SK-N-SH (cell line): Measurements from ENCODE around the gene SLC22A23.

Experiments
- CTCF ChIP-seq: fragments of 200-600 bp; sonication (generic); IDR thresholded peaks from 2 replicates; pipeline ENCODE4 v1.6.1; 2017; ENCODE audit warnings: antibody characterized with exemption, mild to moderate bottlenecking, moderate library complexity
- ELF1 ChIP-seq: IDR thresholded peaks from 2 replicates; pipeline ENCODE4 v1.4.0; 2012
- EZH2phosphoT487 ChIP-seq: fragments of 200-600 bp; sonication (generic); IDR thresholded peaks from 2 replicates; pipeline ENCODE4 v1.6.1; 2017; ENCODE audit warnings: low read depth, mixed run types, mild to moderate bottlenecking, antibody characterized with exemption, moderate library complexity, borderline replicate concordance
- RCOR1 ChIP-seq: fragments of 150-350 bp; IDR thresholded peaks from 2 replicates; pipeline ENCODE4 v1.6.1; 2017; ENCODE audit warnings: antibody characterized with exemption, low read length
- REST ChIP-seq: IDR thresholded peaks from 2 replicates; pipeline ENCODE4 v1.6.1; 2012; ENCODE audit warnings: mild to moderate bottlenecking, low read depth, low read length, moderate library complexity
- YY1 ChIP-seq: IDR thresholded peaks from 2 replicates; pipeline ENCODE4 v1.4.0; 2012; ENCODE audit warnings: low read depth, mild to moderate bottlenecking

GRCh38 chr6:3239110-3239830, 217.6 kb downstream of the SLC22A23 start:
- TF ChIP-seq CTCF (peak; percentile 25; the same call in 1 of the 2 replicates), EZH2phosphoT487 (no peak), REST (no peak), YY1 (no peak), RCOR1 (no peak), ELF1 (no peak)
